NCI-H226 (cell line): Measurements from ENCODE around the gene API5.
"Not testable (repeated sequence)": the region's sequence is repeated elsewhere in the genome, so short reads cannot be mapped to it uniquely, and the experiment has no call there.

ENCODE experiments used
- DNase-seq: peaks from one replicate; pipeline ENCODE4 v3.0.0-alpha.2; 2015

The API5 gene

DNA sequence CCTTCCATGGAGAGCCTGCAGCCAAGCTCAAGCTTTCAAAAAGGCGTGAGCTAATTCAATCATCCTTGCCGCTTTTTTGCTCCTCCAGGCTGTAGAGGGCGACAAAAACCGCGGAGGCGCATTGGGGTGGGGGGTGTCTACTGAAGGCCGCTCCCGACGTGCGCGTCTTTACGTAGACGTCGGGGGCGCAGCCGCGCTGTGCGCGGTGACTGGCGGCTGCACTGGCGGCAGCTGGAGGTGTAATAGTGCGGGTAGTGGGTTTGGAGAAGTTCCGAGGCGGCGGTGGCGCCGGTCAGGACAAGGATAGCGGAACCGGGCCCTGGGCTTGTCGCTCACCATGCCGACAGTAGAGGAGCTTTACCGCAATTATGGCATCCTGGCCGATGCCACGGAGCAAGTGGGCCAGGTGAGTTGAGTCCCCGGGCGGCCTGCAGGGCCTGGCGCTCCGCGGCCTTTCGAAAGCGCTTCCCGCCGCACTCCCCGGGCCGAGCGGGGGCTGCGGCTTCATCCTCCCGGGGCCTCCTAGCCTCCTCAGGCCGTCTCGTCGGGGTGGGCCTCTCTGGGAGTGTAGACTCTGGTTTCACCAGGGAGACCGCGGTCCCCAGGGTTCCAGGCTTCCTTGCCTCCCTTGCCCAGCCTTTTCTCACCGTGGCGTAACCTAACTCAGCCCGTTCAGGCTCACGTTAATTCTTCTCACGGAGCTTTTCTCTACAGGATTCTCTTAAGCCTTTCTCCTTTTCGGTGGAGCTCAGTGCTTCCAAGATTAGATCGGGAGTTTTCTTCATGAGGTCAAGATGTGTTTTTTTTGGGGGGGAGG lies at the start of gene API5:
API5 (plus strand) TSS at position 206 of the 817 bp plus-strand sequence; CDS start at position 338, 132 bp downstream.
- peak; percentile 91 for DNase-seq

DNA sequence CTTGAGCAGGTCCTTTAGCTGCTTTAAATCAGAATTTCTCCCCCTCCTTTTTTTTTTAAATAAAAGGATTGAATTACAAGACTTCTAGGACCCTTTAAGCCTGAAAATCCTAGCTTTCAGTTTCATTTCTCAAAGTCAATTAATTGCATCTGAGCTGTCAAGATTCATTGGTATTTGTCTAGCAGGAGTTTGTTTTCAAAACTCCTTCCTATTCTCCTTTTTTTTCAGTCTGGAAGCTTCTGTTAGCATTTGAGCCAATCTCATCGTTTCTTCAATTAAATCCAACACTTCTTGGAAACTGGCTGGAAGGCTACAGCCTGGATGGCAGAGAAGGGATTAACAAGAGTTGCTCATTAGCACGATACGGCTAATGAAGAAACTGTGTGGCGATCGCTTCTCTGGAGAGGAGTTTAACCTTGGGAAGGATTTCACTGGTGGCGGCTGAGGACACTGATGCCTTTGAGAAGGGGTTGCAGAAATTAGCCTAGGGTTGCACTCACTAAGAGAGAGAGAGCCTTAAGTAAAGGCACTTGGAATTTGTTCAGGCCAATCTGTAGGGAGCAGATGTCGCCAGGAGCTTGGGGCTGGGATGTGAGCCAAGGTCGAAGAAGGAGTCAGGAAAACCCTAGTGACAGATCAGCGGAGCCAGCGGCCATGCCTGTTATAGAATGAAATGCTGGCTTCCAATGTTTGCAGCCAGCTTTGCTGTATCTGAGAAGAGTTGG lies 43.8 kb upstream of the API5 start:
- DNase-seq, result no peak

GRCh38 chr11:43268786-43269185 lies 43.0 kb upstream of the API5 start:
- no peak for DNase-seq

DNA sequence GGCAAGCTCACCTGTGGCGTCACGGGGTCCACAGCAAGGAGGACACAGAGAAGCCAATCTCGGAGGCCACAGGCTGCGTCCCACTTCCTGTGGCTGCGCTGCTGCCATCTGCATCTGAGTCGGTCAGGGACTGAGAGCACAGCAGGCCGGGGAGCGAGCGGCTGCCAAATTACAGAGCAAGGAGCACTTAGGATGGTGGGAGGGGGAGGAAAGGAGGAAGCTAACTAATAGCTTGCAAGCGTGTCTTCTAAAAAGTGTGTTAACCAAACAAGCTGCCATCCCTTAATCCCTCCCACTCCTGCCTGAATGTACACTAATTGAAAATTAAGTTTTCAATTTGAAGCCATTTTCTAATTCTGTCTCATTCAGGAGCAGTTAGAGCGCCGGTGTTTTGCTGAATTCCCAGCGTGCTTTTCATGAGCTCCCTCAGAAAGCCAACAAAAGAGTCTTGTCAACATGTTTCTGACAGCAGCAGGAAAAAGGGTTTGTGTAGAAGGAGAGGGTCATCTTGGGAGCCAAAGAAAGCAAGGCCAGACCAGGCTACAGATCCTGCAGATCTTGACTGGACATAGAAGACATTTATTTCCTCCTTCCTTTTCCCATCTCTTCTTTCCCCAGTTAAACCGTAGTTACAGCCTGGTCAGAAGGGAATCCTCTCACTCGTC lies 42.4 kb upstream of the API5 start:
- DNase-seq, result no peak

DNA sequence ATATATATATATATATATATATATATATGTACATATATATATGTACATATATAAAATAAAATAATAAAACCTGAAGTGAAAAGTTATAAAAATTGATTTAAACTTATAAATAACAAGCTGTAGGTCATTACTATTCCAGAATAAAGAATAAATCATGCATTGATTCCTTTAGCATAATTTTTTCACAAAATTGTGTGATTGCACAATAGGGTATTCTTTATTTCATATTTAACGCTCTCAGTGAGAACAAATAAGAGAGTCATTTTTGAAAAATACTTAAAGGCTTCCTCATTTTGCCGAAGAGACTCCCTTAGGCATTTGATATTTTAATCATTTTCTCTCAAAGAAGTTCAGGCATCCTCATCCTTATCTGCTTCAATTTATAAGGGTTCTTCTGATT lies 41.3 kb upstream of the API5 start:
- DNase-seq, result no peak

DNA sequence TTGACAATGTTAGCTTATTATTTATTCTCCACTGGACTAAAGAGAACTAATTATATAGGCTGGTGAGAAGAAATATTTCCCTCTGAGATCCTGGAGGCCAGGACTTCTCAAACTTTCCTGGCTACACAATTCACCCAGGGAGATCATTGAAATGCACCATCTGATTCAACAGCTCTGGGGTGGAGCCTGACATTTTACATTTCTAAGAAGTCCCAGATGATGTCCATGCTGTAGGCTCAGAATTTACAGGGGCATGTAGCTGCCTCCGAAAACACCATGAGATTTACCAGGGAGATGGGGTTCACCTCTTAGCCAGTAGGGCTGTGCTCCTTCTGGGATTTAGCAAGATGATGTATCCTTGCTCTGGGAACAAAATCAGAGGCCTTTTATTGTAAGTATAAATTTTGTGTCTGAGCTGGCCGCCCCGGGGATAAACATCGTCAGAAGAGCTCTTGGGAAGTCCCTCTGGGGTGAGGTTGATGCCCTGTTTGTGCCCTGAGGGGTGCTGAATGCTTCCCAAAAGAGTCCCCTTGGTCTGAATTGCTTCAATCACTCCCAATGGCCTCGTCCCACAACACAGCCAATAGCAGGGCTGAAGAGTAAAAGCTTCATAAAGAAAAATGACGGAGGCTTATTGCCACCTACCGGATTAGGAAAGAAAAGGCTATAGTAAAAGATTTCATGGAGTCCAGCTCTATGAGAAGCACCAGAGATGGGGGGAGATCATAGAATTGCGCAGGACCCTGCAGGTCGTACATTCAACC lies 33.4 kb upstream of the API5 start:
- peak; percentile 5 for DNase-seq

- DNase-seq, result no peak
Measured at GRCh38 chr11:43282607-43283440, 29.0 kb upstream of the API5 start.

DNA sequence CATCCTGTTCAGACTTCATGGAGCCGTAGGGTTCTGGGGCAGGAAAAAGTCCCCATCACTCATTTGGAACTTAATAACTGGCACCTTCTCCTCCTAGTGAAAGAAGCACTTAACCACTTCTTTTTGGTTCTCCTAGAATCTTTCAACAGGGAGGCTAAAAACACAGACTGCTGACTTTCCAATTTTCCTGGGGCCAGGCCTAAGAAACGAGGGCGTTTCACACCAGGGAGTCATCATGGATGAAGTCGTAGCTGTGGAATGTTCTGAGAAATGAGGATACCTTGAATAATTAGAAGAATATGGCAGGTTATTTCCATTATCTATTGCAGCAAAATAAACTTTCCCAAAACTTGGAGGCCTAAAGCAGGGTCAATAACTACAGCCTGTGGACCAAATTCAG lies 26.0 kb upstream of the API5 start:
- no peak for DNase-seq

- DNase-seq, result no peak
Measured at GRCh38 chr11:43289368-43289767, 22.4 kb upstream of the API5 start.

- no peak for DNase-seq
Measured at GRCh38 chr11:43298397-43298796, 13.4 kb upstream of the API5 start.

- DNase-seq, result no peak
Measured at GRCh38 chr11:43315966-43316365, 4.2 kb downstream of the API5 start.

DNA sequence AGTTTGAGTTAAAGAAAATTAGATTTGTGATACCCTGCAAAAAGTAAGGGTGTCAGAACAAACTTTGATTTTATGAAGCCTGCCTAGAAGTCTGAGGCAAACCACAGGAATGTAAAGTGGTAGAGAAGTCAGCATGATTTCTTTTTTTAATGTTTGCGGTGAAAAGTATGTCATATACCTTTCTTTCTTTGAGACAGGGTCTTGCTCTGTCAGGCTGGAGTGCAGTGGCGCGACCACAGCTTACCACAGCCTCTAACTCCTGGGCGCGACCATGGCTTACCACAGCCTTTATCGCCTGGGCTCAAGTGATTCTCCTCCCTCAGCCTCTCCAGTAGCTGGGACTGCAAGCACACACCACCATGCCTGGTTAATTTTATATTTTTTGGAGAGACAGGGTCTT lies 4.7 kb downstream of the API5 start:
- peak; percentile 42 for DNase-seq

GRCh38 chr11:43327987-43328386 lies 16.2 kb downstream of the API5 start:
- DNase-seq, result peak; percentile 85

- no peak for DNase-seq
Measured at GRCh38 chr11:43328482-43328881, 16.7 kb downstream of the API5 start.

DNA sequence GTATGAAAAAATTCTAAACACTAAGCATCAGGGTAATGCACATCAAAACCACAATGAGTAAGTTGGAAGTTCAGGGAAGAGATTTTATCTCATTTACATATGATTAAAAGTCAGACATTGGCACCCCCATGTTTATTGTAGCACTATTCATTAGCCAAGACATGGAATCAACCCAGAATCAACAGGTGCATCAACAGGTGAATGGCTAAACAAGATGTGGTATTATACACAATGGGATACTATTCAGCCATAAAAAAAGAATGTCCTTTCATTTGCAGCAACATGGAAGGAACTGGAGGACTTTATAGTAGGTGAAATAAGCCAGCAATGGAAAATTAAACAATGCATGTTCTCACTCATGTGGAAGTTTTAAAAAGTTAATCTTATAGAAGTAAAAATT lies 29.4 kb downstream of the API5 start:
- no peak for DNase-seq

GRCh38 chr11:43351426-43351825 lies 39.6 kb downstream of the API5 start:
- DNase-seq, result not testable (repeated sequence)

- DNase-seq, result no peak
Measured at GRCh38 chr11:43354311-43354710, 42.5 kb downstream of the API5 start.

GRCh38 chr11:43356336-43356735 lies 44.5 kb downstream of the API5 start:
- DNase-seq, result no peak

- no peak for DNase-seq
Measured at GRCh38 chr11:43358279-43358800, 46.5 kb downstream of the API5 start.

DNA sequence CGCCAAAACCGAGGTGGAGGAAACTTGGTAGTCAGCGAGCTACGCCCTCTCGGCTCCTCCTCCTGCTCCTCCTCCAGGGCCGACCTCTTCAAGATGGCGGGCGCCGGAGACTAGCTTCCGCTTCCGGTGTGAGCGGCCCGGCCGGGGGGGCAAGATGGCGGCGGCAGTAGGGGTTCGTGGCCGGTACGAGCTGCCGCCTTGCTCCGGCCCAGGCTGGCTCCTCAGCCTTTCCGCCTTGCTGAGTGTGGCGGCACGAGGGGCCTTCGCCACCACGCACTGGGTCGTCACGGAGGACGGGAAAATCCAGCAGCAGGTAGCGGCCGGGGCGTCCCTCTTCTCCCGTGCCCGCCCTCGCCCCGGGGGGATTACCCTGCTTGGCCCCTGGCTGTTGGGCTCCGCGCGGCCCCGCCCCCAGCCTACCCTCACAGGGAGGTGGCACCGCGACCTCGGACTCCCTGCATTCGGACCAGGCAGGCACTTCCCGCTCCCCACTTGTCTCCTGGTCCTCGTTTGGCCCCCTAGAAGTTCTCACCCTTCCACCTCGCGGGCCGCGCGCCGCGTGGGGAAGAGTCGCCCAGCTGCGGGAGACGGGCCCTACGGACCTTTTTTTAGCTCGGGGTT lies 47.1 kb downstream of the API5 start, which contains the start of gene TTC17:
TTC17 (plus strand) TSS at position 120 of the 621 bp plus-strand sequence; CDS start at position 155, 35 bp downstream.
- DNase-seq, result peak; percentile 90

- no peak for DNase-seq
Measured at GRCh38 chr11:43359422-43359818, 47.6 kb downstream of the API5 start.
